Osteocyte (in vitro differentiated cells): Measurements from ENCODE around the gene CCR4. TPM values are rescaled to one million over a fixed set of nuclear protein-coding genes. Genes with fewer than 3 reads are reported as not detected.
"Not testable (repeated sequence)": the region's sequence is repeated elsewhere in the genome, so short reads cannot be mapped to it uniquely, and the experiment has no call there.

ENCODE experiments used
- DNase-seq: peaks from one replicate; pipeline ENCODE4 v3.0.0; 2021; ENCODE audit warnings: mixed read lengths; ENCODE audit not compliant: unreplicated experiment; ENCODE audit errors: extremely low spot score
- H3K27ac Mint-ChIP-seq: one replicate; pipeline ENCODE4 v1.8.0; 2021; ENCODE audit warnings: mild to moderate bottlenecking, mixed read lengths; ENCODE audit not compliant: unreplicated experiment
- H3K27me3 Mint-ChIP-seq: one replicate; pipeline ENCODE4 v1.8.0; 2021; ENCODE audit warnings: mixed read lengths; ENCODE audit not compliant: unreplicated experiment
- H3K36me3 Mint-ChIP-seq: one replicate; pipeline ENCODE4 v1.8.0; 2021; ENCODE audit warnings: mixed read lengths; ENCODE audit not compliant: unreplicated experiment
- H3K4me1 Mint-ChIP-seq: one replicate; pipeline ENCODE4 v1.8.0; 2021; ENCODE audit warnings: mixed read lengths; ENCODE audit not compliant: unreplicated experiment
- H3K4me3 Mint-ChIP-seq: one replicate; pipeline ENCODE4 v1.8.0; 2021; ENCODE audit warnings: mild to moderate bottlenecking, moderate library complexity, mixed read lengths; ENCODE audit not compliant: unreplicated experiment
- H3K9me3 Mint-ChIP-seq: one replicate; pipeline ENCODE4 v1.8.0; 2021; ENCODE audit warnings: mixed read lengths; ENCODE audit not compliant: unreplicated experiment
- total RNA-seq: library from RNA; stranded (reverse); gene quantifications from 2 replicates; pipeline ENCODE4 v1.2.1, GENCODE V29; 2021
- TF ChIP-seq, protein P1 (sequence below): fragments of 200-600 bp; sonication (generic); IDR thresholded peaks from 2 replicates; pipeline ENCODE4 v1.5.0; 2021; ENCODE audit warnings: antibody characterized with exemption, mild to moderate bottlenecking, moderate library complexity

The CCR4 gene
- total RNA-seq, 1 donor from 2014 or later: not detected

GRCh38 chr3:32968166-32968919, 16.9 kb downstream of the CCR4 start:
- TF ChIP-seq, protein P1, sequence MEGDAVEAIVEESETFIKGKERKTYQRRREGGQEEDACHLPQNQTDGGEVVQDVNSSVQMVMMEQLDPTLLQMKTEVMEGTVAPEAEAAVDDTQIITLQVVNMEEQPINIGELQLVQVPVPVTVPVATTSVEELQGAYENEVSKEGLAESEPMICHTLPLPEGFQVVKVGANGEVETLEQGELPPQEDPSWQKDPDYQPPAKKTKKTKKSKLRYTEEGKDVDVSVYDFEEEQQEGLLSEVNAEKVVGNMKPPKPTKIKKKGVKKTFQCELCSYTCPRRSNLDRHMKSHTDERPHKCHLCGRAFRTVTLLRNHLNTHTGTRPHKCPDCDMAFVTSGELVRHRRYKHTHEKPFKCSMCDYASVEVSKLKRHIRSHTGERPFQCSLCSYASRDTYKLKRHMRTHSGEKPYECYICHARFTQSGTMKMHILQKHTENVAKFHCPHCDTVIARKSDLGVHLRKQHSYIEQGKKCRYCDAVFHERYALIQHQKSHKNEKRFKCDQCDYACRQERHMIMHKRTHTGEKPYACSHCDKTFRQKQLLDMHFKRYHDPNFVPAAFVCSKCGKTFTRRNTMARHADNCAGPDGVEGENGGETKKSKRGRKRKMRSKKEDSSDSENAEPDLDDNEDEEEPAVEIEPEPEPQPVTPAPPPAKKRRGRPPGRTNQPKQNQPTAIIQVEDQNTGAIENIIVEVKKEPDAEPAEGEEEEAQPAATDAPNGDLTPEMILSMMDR: no peak
- no peak for DNase-seq
- H3K4me3 Mint-ChIP-seq: no peak overlapping the region
- H3K36me3 Mint-ChIP-seq: no peaks in the 10 kb centered on the region
- H3K27ac Mint-ChIP-seq: no peak overlapping the region
- peaks cover 11% of the 10 kb centered on the region for H3K4me1 Mint-ChIP-seq
- peaks cover 10% of the 10 kb centered on the region for H3K27me3 Mint-ChIP-seq
- peaks cover 13% of the 10 kb centered on the region for H3K9me3 Mint-ChIP-seq

GRCh38 chr3:32968920-32969389, 17.5 kb downstream of the CCR4 start:
- Mint-ChIP-seq H3K27me3 (peaks cover 6% of the 10 kb centered on the region), H3K9me3 (peaks cover 13% of the 10 kb centered on the region), H3K36me3 (no peaks in the 10 kb centered on the region), H3K4me3 (no peak overlapping the region), H3K4me1 (peaks cover 11% of the 10 kb centered on the region), H3K27ac (peak overlapping the region; percentile 16)
- TF ChIP-seq, protein P1: no peak
- DNase-seq: no peak

DNA sequence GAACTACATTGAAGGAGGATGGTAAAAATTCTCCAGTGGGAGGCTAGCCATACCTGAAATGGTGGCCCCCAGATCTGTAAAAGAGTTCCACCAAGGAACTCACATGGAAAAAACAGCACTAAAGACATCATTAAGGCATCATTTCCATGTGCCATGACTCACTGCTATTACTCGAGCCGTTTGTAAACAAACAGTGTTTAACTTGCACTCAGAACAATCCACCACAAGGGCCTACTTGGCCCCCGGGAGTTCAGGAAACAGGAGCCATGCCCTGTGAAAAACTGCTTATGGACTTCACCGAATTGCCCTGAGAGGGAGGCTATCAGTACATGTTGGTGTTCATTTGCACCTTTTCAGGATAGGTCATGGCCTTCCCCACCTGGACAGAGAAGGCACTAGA, 18.2 kb downstream of the CCR4 start:
- H3K36me3 Mint-ChIP-seq: no peaks in the 10 kb centered on the region
- H3K27me3 Mint-ChIP-seq: no peaks in the 10 kb centered on the region
- H3K4me3 Mint-ChIP-seq: no peak overlapping the region
- TF ChIP-seq, protein P1: no peak
- H3K4me1 Mint-ChIP-seq: peaks cover 11% of the 10 kb centered on the region
- H3K27ac Mint-ChIP-seq: no peak overlapping the region
- peaks cover 13% of the 10 kb centered on the region for H3K9me3 Mint-ChIP-seq
- no peak for DNase-seq

GRCh38 chr3:32971291-32971690, 19.8 kb downstream of the CCR4 start:
- H3K9me3 Mint-ChIP-seq: not testable (repeated sequence)

GRCh38 chr3:32972482-32973146, 21.2 kb downstream of the CCR4 start:
- Mint-ChIP-seq H3K36me3 (no peaks in the 10 kb centered on the region), H3K4me1 (peaks cover 9% of the 10 kb centered on the region), H3K9me3 (no peaks in the 10 kb centered on the region), H3K27ac (no peak overlapping the region), H3K27me3 (peaks cover 15% of the 10 kb centered on the region), H3K4me3 (no peak overlapping the region)
- TF ChIP-seq, protein P1: no peak
- DNase-seq: no peak

More at GRCh38 chr3:32971291-32971690, 19.8 kb downstream of the CCR4 start:
- DNase-seq, H3K36me3 Mint-ChIP-seq, H3K27ac Mint-ChIP-seq, H3K4me1 Mint-ChIP-seq, H3K27me3 Mint-ChIP-seq, H3K4me3 Mint-ChIP-seq: not testable (repeated sequence)
